Omental fat pad (tissue), 4 donors: ENCODE data around the gene HMGB1. TPM values are rescaled to one million over a fixed set of nuclear protein-coding genes. Genes with fewer than 3 reads are reported as not detected.

Experiments used
- ATAC-seq: fragments of 150-250 bp; one replicate; pipeline ENCODE4 v1.9.1; 2016; ENCODE audit warnings: mild to moderate bottlenecking, moderate library complexity; ENCODE audit not compliant: low FRiP score
- DNase-seq: peaks from one replicate; pipeline ENCODE4 v3.0.0-alpha.2; 2019; ENCODE audit warnings: low spot score
- CTCF ChIP-seq, 3 donors: fragments of 450-650 bp; IDR thresholded peaks; one replicate each; pipeline ENCODE4 v1.5.1; 2016 to 2017; ENCODE audit warnings: antibody characterized with exemption in 3 of 3, mild to moderate bottlenecking in 3 of 3, moderate library complexity in 2 of 3
- total RNA-seq, 4 donors: library from RNA; depleted of rRNA; stranded (reverse); fragments of >200 nt; gene quantifications; one replicate each; pipeline ENCODE4 v1.1.0, GENCODE V29; 2016

Gene HMGB1
- total RNA-seq, 4 donors from 2014 or later = 209 to 262 (median 236) TPM

GRCh38 chr13:30410705-30411125, 55.0 kb downstream of the HMGB1 start:
- ATAC-seq (no peak), DNase-seq (no peak)
- no peak for TF ChIP-seq CTCF (IDR thresholded peaks at IDR 0.05)

GRCh38 chr13:30409886-30410704, 55.6 kb downstream of the HMGB1 start:
- no peak for DNase-seq
- no peak for TF ChIP-seq CTCF (IDR thresholded peaks at IDR 0.05)
- peak; percentile 66 for ATAC-seq

- TF ChIP-seq CTCF (IDR thresholded peaks at IDR 0.05) = peak in 2 of 3 donors; percentile 4 to 41
- ATAC-seq (peak; percentile 96), DNase-seq (peak; percentile 79)
Observed at GRCh38 chr13:30408319-30409101, 57.2 kb downstream of the HMGB1 start.

- ATAC-seq = no peak
- DNase-seq = no peak
- TF ChIP-seq CTCF (IDR thresholded peaks at IDR 0.05) = no peak
Observed at GRCh38 chr13:30406779-30407416, 58.8 kb downstream of the HMGB1 start.

Other genes with a start within 250 kb of the HMGB1 start
- gene KATNAL1, start 158.4 kb downstream of the HMGB1 start, total RNA-seq = 10 to 100 TPM in 3 of 4 donors, 1 to 10 TPM in 1; 8.9 to 27.6 (median 21.4) TPM
- gene UBE2L5, start 43.4 kb downstream of the HMGB1 start, total RNA-seq = 1 to 10 TPM in 1 of 4 donors, not detected in 3; 1.6 TPM
- gene USPL1, start 152.0 kb upstream of the HMGB1 start, total RNA-seq = 10 to 100 TPM; 29.2 to 33.9 (median 32.6) TPM